CD14-positive monocyte (primary cell): ENCODE data around the gene GIPR. TPM values are rescaled to one million over a fixed set of nuclear protein-coding genes. Genes with fewer than 3 reads are reported as not detected.

Source experiments
- DNase-seq, 3 donors: peaks; one replicate each; pipeline ENCODE4 v3.0.0-alpha.2; 2011 to 2022
- H2AFZ ChIP-seq: 2 replicates; pipeline ENCODE4 v1.6.0; 2012; ENCODE audit warnings: mild to moderate bottlenecking, low read depth, low read length, inconsistent platforms; ENCODE audit not compliant: insufficient read depth, poor library complexity, severe bottlenecking
- H3K27ac ChIP-seq, 2 donors: 1 replicate in 1 of 2; 2 replicates in 1 of 2; pipeline ENCODE4 v1.5.1; 2012 to 2013; ENCODE audit warnings: low read length in 2 of 2, control low read depth in 1 of 2, inconsistent platforms in 1 of 2, low read depth in 1 of 2, mild to moderate bottlenecking in 1 of 2
- H3K27me3 ChIP-seq, 2 donors: one replicate each; pipeline versions ENCODE4 v1.6.0 to v1.6.1; 2011 to 2013; ENCODE audit warnings: low read length in 2 of 2; ENCODE audit not compliant: control insufficient read depth in 2 of 2, insufficient read depth in 2 of 2
- H3K36me3 ChIP-seq, 2 donors: replicated peaks in 1 of 2; 1 replicate in 1 of 2; 2 replicates in 1 of 2; pipeline versions ENCODE4 v1.5.1 to v1.6.1; 2012 to 2013; ENCODE audit warnings: low read length in 2 of 2, control low read depth in 1 of 2, inconsistent platforms in 1 of 2, mild to moderate bottlenecking in 1 of 2; ENCODE audit not compliant: insufficient read depth in 2 of 2, control insufficient read depth in 1 of 2
- H3K4me1 ChIP-seq, 2 donors: 1 replicate in 1 of 2; 2 replicates in 1 of 2; pipeline versions ENCODE4 v1.5.1 to v1.6.1; 2012 to 2013; ENCODE audit warnings: low read length in 2 of 2, control low read depth in 1 of 2, inconsistent platforms in 1 of 2, mild to moderate bottlenecking in 1 of 2, moderate library complexity in 1 of 2; ENCODE audit not compliant: insufficient read depth in 2 of 2, control insufficient read depth in 1 of 2
- H3K4me2 ChIP-seq: replicated peaks from 2 replicates; pipeline ENCODE3; 2012; ENCODE audit warnings: low read length, moderate library complexity, mild to moderate bottlenecking; ENCODE audit not compliant: poor library complexity, severe bottlenecking; ENCODE audit errors: extremely low read depth
- H3K4me3 ChIP-seq, 3 experiments: fragments of 200-600 bp in 1 of 3; sonication (generic) in 1 of 3; replicated peaks in 1 of 3; 1 replicate in 2 of 3; 2 replicates in 1 of 3; pipeline ENCODE4 v1.5.1; 2011 to 2013; ENCODE audit warnings: low read length in 3 of 3, mild to moderate bottlenecking in 3 of 3, control low read depth in 2 of 3, low read depth in 2 of 3, inconsistent platforms in 1 of 3, moderate library complexity in 1 of 3
- H3K79me2 ChIP-seq: 2 replicates; pipeline ENCODE4 v1.6.0; 2012; ENCODE audit warnings: mild to moderate bottlenecking, control low read depth, inconsistent platforms, low read length, moderate library complexity; ENCODE audit not compliant: insufficient read depth
- H3K9ac ChIP-seq: 2 replicates; pipeline ENCODE4 v1.6.0; 2017; ENCODE audit warnings: low read length, mild to moderate bottlenecking; ENCODE audit not compliant: insufficient read depth, poor library complexity, severe bottlenecking
- H3K9me3 ChIP-seq, 2 donors: replicated peaks in 1 of 2; 1 replicate in 1 of 2; 2 replicates in 1 of 2; pipeline versions ENCODE4 v1.5.1 to v1.6.1; 2012 to 2013; ENCODE audit warnings: low read length in 2 of 2, control low read depth in 1 of 2; ENCODE audit not compliant: control insufficient read depth in 1 of 2, insufficient read depth in 1 of 2
- H4K20me1 ChIP-seq: 2 replicates; pipeline ENCODE4 v1.6.0; 2012; ENCODE audit warnings: mild to moderate bottlenecking, low read length, control low read depth, moderate library complexity; ENCODE audit not compliant: insufficient read depth
- H3K27ac Mint-ChIP-seq, 7 donors: one replicate each; pipeline ENCODE4 v1.8.0; 2020; ENCODE audit warnings: mild to moderate bottlenecking in 7 of 7, mixed read lengths in 7 of 7, moderate library complexity in 6 of 7, inconsistent platforms in 2 of 7
- H3K27me3 Mint-ChIP-seq, 3 donors: one replicate each; pipeline ENCODE4 v1.8.0; 2021 to 2022; ENCODE audit warnings: low read depth in 3 of 3, mild to moderate bottlenecking in 3 of 3, mixed read lengths in 3 of 3, moderate library complexity in 3 of 3, inconsistent platforms in 1 of 3
- H3K36me3 Mint-ChIP-seq, 2 donors: one replicate each; pipeline ENCODE4 v1.8.0; 2020; ENCODE audit warnings: mixed read lengths in 2 of 2, inconsistent platforms in 1 of 2, mild to moderate bottlenecking in 1 of 2
- H3K4me1 Mint-ChIP-seq: one replicate; pipeline ENCODE4 v1.8.0; 2020; ENCODE audit warnings: mild to moderate bottlenecking, mixed read lengths
- H3K4me3 Mint-ChIP-seq, 2 donors: one replicate each; pipeline ENCODE4 v1.8.0; 2020; ENCODE audit warnings: mild to moderate bottlenecking in 2 of 2, mixed read lengths in 2 of 2, moderate library complexity in 1 of 2
- H3K9me3 Mint-ChIP-seq, 7 donors: one replicate each; pipeline ENCODE4 v1.8.0; 2020 to 2022; ENCODE audit warnings: mixed read lengths in 7 of 7, mild to moderate bottlenecking in 6 of 7, moderate library complexity in 6 of 7, inconsistent platforms in 2 of 7
- CTCF ChIP-seq: fragments of 200-600 bp; IDR thresholded peaks from one replicate; pipeline ENCODE4 v1.8.0; 2022; ENCODE audit warnings: antibody characterized with exemption, mild to moderate bottlenecking
- WGBS: methylation state at CpG from one replicate; pipeline ENCODE4 v1.1.5; 2013; ENCODE audit warnings: missing lambda C conversion rate; ENCODE audit not compliant: insufficient coverage; 5-methylcytosine and 5-hydroxymethylcytosine counted together
- intact Hi-C, 2 donors: fragments of 100-400 bp; cut with micrococcal nuclease; formaldehyde crosslinking; loops; one replicate each; pipeline versions ENCODE4 v1.15.0 to v1.15.1; 2023
- polyA plus RNA-seq, 3 donors: library from polyadenylated mRNA; depleted of rRNA in 1 of 3; unstranded in 2 of 3; stranded (reverse) in 1 of 3; fragments of 300-500 nt in 2 of 3; fragments of >200 nt in 1 of 3; fragmentation: Illumina TruSeq in 2 of 3; gene quantifications; 1 replicate in 2 of 3; 2 replicates in 1 of 3; pipeline ENCODE4 v1.2.3, GENCODE V29; 2012 to 2021

The GIPR gene
- polyA plus RNA-seq, 3 donors, result not detected

GRCh38 chr19:45641274-45642105 is 26.5 kb upstream of the GIPR start:
- Mint-ChIP-seq H3K4me3 (peak overlapping the region; percentile 81 to 89), H3K27me3 (peaks cover 32 to 35% (median 34%) of the 10 kb centered on the region in 3 donors), H3K4me1 (peaks cover 46% of the 10 kb centered on the region), H3K9me3 (peaks cover 0 to 12% (median 2%) of the 10 kb centered on the region in 7 donors), H3K36me3 (peaks cover 2 to 6% of the 10 kb centered on the region in 2 donors), H3K27ac (peak overlapping the region; percentile 87 to 96 (median 95))
- Histone ChIP-seq H3K9ac (peak overlapping the region; percentile 76), H3K79me2 (peaks cover 10% of the 10 kb centered on the region), H3K27ac (peak overlapping the region; percentile 91 to 96), H3K27me3 (peaks cover 15 to 32% of the 10 kb centered on the region in 2 donors), H3K4me1 (peaks cover 61 to 68% of the 10 kb centered on the region in 2 donors), H3K36me3 (no peaks in the 10 kb centered on the region), H3K4me2 (peak overlapping the region; percentile 77), H3K4me3 (peak overlapping the region; percentile 22 to 70 (median 46)), H4K20me1 (peaks cover 4% of the 10 kb centered on the region), H3K9me3 (no peaks in the 10 kb centered on the region), H2AFZ (peak overlapping the region; percentile 76)
- no peak for TF ChIP-seq CTCF
- intact Hi-C loops, result loop anchor here (2.0 to 10.0 kb wide), 6 partner anchors 34 to 117 kb away; partner anchors contain the start of genes OPA3 (in 1 of the 2) and QPCTL (in 1 of the 2)
- WGBS, result 0% methylated on average over 27 of the region's 40 CpGs
- peak; percentile 92 to 94 (median 92) for DNase-seq

- peak; percentile 82 to 86 (median 82) for DNase-seq
- intact Hi-C loops, result loop anchor here (2.0 to 10.0 kb wide), 6 partner anchors 34 to 118 kb away; partner anchors contain the start of genes OPA3 (in 1 of the 2) and QPCTL (in 1 of the 2)
- no peaks in the 10 kb centered on the region for H3K9me3 ChIP-seq
- H3K9ac ChIP-seq, result no peak overlapping the region
- H3K27me3 ChIP-seq, result peaks cover 16 to 33% of the 10 kb centered on the region in 2 donors
- H3K4me3 ChIP-seq, result peak overlapping the region in 1 of 3 experiments; percentile 28
- H3K4me2 ChIP-seq, result peak overlapping the region; percentile 50
- H3K4me1 ChIP-seq, result peaks cover 59 to 67% of the 10 kb centered on the region in 2 donors
- H4K20me1 ChIP-seq, result peaks cover 4% of the 10 kb centered on the region
- peak overlapping the region; percentile 52 to 96 for H3K27ac ChIP-seq
- Mint-ChIP-seq H3K4me3 (peak overlapping the region; percentile 69 to 83), H3K4me1 (peaks cover 46% of the 10 kb centered on the region), H3K36me3 (peaks cover 2 to 6% of the 10 kb centered on the region in 2 donors), H3K27ac (peak overlapping the region; percentile 57 to 96 (median 92)), H3K27me3 (peaks cover 39 to 46% (median 40%) of the 10 kb centered on the region in 3 donors), H3K9me3 (peaks cover 0 to 12% (median 2%) of the 10 kb centered on the region in 7 donors)
- peak; percentile 97 for TF ChIP-seq CTCF
- 9% methylated on average over 24 of the region's 39 CpGs for WGBS
- no peaks in the 10 kb centered on the region for H3K36me3 ChIP-seq
- H2AFZ ChIP-seq, result no peak overlapping the region
- H3K79me2 ChIP-seq, result peaks cover 8% of the 10 kb centered on the region
Observed at GRCh38 chr19:45643024-45643926, 24.7 kb upstream of the GIPR start.
